Measurements from ENCODE around the gene GMDS.

GRCh38 chr6:1821164-1821512, 424.3 kb downstream of the GMDS start:
- no peak for TF ChIP-seq EZH2 (IDR thresholded peaks at IDR 0.05; ENCODE audit: low read length)
- TF ChIP-seq CTCF (optimal IDR thresholded peaks at IDR 0.05 in 1 of 3, IDR thresholded peaks at IDR 0.05 in 1 of 3, conservative IDR thresholded peaks at IDR 0.05 in 1 of 3; ENCODE audit: extremely low read depth in 1 of 3, insufficient read depth in 2 of 3, low read length in 3 of 3): no peak

Measured in keratinocyte (primary cell).